Ovary (tissue), 3 donors: Measurements from ENCODE around the gene CACNA2D1.

Source experiments
- CTCF ChIP-seq, 3 donors: fragments of 450-650 bp in 2 of 3; fragments of 200-600 bp in 1 of 3; IDR thresholded peaks; one replicate each; pipeline versions ENCODE4 v1.5.1 to v1.8.0; 2016 to 2022; ENCODE audit warnings: antibody characterized with exemption in 3 of 3, mild to moderate bottlenecking in 1 of 3
- EP300 ChIP-seq: sonication (generic); formaldehyde crosslinking; IDR thresholded peaks from one replicate; pipeline ENCODE4 v1.6.1; 2017; ENCODE audit warnings: antibody characterized with exemption
- POLR2A ChIP-seq: fragments of 450-650 bp; IDR thresholded peaks from one replicate; pipeline ENCODE4 v1.6.1; 2017; ENCODE audit warnings: antibody characterized with exemption, mild to moderate bottlenecking, moderate library complexity
- donor health status: DM: no; HTN: no; CAD: no.

GRCh38 chr7:82081644-82082224 lies 361.8 kb downstream of the CACNA2D1 start:
- TF ChIP-seq CTCF (IDR thresholded peaks at IDR 0.05), result no peak
- no peak for TF ChIP-seq POLR2A
- TF ChIP-seq EP300, result no peak
